ENCODE data around the gene INPP4B.

DNA sequence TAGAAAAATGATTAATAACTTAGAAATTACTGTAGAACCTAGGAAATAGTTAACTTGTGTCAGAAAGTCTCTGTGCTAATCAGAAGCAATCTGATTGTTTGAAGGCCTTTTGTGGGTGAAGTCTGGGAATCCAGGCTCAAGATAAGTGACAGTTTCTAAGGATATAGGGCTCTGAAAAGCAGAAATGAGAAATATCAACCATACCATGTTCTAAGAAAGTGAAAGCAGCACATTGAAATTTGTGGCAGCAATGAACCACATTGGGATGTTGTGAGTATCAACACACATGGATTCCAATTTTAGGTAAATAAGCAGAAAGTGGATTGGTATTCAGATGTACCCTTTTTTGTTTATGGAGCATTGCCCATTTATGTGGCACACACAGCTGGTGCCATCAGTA is 745.2 kb downstream of the INPP4B start:
- TF ChIP-seq, protein P1, sequence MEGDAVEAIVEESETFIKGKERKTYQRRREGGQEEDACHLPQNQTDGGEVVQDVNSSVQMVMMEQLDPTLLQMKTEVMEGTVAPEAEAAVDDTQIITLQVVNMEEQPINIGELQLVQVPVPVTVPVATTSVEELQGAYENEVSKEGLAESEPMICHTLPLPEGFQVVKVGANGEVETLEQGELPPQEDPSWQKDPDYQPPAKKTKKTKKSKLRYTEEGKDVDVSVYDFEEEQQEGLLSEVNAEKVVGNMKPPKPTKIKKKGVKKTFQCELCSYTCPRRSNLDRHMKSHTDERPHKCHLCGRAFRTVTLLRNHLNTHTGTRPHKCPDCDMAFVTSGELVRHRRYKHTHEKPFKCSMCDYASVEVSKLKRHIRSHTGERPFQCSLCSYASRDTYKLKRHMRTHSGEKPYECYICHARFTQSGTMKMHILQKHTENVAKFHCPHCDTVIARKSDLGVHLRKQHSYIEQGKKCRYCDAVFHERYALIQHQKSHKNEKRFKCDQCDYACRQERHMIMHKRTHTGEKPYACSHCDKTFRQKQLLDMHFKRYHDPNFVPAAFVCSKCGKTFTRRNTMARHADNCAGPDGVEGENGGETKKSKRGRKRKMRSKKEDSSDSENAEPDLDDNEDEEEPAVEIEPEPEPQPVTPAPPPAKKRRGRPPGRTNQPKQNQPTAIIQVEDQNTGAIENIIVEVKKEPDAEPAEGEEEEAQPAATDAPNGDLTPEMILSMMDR (IDR thresholded peaks at IDR 0.05; ENCODE audit: low read length) = no peak
- no peak for TF ChIP-seq EZH2 (IDR thresholded peaks at IDR 0.05; ENCODE audit: borderline replicate concordance, low read length)
